Measurements from ENCODE around the gene TEAD2.
"Not testable (repeated sequence)": the region's sequence is repeated elsewhere in the genome, so short reads cannot be mapped to it uniquely, and the experiment has no call there.

TEAD2 gene

DNA sequence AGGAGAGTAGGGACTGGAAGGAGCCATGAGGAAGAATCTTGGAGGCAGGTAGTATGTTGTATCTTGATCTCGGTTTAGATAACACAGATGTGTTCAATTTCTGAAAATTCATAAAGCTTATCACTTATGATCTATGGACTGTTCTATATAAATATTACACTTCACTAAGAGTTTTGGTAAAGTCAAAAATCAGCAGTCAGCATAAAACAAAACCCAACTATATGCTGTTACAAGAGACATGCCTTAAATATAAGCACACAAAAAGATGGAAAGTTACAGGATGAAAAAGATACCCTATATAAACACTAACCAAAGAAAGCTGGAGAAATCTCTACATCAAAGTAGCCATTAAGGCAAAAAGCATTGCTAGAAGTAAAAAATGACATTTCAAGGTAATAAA is 21.4 kb upstream of the TEAD2 start:
- no peak for DNase-seq

DNA sequence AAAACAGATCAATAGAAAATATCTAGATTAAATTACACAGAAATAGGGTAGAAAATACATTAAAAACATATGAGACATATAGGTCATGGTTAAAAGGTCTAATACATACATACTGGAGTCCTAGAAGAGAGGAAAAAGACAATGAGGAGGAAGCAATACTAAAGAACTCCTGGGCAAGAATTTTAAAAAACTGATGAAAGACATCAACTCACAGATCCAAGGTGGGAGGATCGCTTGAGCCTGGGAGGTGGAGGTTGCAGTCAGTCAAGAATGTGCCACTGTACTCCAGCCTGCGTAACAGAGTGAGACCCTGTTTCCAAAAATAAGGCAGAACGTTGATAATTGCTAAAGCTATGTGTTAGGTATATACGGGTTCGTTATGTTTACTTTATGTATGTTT is 20.4 kb upstream of the TEAD2 start:
- no peak for DNase-seq

DNA sequence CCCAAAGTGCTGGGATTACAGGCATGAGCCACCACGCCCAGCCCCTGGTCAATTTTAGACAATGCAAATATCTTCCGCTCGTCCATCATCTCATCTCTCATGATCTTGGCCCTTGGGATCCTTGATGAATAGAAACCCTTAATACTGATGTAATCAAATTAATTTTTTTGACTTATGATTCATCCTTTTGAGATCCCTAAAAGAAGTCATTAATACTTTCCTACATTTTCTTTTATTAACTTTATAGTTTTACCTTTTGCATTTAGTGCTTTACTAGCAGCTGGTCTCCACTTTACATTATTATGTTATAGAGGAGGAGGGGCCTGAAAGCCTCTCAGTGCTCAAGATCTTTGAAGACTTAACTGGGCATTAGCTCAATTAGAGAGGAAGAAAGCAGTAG is 18.2 kb upstream of the TEAD2 start:
- DNase-seq, result no peak

DNA sequence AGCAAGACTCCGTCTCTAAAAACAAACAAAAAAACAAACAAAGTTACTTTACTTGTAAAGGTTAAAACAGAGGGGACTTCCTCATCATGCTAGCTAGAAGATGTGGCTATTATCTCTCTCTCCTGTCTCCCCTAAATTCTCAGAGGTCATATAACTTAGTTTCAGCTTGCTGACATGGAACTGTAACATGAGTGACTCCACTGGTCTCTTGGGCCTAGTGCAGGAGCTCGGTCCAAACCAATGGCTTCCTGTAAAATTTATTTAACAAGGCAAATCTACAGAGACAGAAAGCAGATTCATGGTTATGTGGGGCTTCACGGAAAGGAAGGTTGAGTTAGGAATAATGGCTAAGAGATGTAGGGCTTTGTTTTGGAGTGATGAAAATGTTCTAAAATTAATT is 16.3 kb upstream of the TEAD2 start:
- DNase-seq, result no peak

DNA sequence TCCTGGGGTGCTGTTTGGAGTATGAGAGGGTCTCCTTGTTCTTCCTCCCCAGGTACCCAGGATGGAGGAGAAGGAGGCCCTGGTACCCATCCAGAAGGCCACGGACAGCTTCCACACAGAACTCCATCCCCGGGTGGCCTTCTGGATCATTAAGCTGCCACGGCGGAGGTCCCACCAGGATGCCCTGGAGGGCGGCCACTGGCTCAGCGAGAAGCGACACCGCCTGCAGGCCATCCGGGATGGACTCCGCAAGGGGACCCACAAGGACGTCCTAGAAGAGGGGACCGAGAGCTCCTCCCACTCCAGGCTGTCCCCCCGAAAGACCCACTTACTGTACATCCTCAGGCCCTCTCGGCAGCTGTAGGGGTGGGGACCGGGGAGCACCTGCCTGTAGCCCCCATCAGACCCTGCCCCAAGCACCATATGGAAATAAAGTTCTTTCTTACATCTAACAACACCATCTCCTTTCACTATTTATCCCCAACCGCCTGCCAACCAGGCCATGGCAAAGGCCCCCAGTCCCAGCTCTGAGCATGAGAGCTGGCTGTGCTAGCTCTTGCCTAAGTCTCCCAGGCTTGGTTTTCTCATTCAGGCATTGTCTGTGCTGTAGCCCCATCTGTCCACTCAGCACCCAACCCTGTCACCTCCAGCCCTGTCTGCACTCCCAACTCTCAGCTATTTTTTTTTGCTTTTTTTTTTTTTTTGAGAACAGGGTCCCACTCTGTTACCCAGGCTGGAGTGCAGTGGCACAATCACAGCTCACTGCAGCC is 12.6 kb upstream of the TEAD2 start:
- DNase-seq, result no peak

DNA sequence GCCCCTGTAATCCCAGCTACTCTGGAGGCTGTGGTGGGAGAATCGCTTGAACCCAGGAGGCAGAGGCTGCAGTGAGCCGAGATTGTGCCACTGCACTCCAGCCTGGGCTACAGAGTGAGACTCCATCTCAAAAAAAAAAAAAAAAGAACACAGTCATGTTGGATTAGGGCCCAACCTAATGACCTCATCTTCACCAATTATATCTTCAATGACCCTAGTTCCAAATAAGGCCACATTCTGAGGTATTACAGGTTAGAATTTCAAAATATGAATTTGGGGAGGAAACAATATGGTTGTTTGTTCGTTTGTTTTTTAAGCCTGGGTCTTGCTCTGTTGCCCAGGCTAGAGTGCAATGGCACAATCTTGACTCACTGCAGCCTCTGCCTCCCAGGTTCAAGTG is 11.0 kb upstream of the TEAD2 start:
- not testable (repeated sequence) for DNase-seq

DNA sequence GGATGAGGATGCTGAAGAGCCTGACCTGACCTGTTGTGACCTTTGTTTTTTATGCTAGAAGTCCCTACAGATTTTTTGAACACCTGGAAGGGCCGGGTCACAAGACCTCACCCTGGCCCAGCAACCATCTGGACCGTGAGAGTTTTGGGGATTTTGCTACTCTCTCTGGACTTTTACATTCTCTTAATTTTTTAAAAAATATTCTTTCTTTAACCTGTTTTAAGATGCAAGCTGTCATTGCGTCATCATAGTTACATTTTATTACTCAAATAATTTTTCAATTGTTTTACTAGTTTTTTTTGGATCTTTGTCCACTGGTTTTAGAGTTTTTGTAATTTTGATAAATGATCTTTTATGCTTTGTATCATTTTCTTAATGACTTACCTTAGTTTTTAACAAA is 9.0 kb upstream of the TEAD2 start:
- DNase-seq, result no peak

DNA sequence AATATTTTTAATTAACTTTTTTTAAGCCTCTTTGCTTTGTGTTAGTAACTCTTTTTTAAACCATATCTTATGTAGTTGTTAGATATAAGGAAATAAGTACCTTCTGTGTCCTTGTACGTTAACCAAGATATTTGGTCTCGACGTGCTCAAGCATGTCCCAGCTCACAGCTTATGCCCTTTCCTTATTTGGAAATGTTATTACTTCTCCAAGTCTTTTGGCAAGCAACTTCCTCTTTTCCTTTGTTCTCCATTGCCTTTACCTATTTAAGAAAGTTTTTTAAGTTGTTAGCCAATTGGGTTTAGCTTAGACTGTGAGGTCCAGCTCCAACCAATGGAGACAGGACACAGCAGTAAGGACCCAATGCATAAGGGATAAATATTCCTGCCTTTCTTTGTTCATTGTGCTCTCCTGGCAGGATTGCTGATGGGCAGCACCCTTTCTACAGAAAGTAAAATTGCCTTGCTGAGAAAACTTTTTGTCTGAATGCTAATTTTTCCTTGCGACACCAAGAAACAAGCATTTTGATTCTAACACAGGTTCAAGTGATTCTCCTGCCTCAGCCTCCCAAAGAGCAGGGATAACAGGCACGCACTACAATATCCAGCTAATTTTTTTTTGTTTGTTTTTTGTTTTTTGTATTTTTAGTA is 6.6 kb upstream of the TEAD2 start:
- no peak for DNase-seq

DNA sequence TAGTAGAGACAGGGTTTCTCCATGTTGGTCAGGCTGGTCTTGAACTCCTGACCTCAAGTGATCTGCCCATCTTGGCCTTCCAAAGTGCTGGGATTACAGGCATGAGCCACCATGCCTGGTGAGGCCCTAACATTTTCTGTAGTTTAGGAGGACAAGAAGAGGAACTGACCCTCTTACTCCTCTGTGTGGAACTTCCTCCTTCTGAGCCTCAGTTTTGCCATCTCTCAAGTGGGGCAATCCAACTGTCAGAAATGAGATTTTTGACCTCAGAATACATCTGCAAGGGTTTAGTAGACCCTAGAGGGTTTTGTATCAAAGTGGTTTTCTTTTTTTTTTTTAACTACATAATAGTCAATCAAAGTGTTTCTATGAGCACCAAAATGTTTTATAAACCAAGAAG is 3.9 kb upstream of the TEAD2 start:
- no peak for DNase-seq

DNA sequence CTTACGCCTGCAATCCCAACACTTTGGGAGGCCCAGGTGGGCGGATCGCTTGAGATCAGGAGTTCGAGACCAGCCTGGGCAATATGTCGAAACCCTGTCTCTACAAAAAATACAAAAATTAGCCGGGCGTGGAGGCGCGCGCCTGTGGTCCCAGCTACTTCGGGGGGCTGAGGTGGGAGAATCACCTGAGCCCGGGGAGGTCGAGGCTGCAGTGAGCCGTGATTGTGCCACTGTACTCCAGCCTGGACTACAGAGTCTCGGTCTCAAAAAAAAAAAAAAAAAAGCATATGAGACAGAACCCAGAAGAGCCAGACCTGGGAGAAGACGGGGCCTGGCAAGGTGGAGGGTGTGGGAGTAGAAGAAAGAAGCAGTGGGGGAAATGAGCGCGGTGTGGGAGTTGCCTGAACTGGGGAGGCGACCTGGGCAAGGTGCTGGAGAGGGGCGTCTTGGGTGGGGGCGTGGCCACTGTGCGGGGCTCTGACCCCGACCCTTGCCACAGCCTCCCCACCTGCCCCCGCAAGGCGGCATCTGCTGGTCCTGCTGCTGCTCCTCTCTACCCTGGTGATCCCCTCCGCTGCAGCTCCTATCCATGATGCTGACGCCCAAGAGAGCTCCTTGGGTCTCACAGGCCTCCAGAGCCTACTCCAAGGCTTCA is 2.0 kb upstream of the TEAD2 start:
- DNase-seq, result no peak

DNA sequence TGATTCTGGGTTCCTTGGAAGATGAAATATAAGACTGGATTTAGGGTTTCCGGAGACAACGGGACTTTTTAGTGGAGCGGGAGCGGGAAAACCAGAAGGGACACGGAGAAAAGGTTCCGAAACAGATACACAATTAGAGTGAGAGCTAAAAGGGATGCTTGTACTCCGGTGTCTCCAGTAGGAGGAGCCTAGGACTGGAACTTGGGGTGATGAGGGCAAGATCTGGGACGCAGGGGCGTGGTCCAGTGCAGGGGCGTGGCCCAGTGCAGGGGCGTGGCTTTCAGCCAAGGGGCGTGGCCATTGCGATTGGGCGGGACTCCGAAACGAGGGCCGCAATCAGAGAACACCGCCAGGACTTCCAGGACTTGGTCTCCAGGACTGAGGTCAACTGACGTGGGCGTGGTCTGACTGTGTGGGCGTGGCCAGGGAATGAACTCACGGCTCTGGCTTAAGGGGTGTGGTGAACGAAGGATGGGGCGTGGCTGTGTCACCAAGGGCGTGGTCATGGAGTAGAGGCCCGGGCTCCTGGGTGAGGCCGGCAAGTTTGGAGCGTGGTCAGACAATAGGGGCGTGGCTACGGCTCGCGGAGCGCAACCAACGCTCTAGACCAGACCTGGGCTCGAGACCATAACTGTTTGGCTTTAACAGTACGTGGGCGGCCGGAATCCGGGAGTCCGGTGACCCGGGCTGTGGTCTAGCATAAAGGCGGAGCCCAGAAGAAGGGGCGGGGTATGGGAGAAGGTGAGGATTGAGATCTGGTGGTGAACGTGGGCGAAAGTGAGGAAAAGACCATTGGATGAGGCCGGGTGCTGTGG is 1.3 kb upstream of the TEAD2 start, which contains the start of gene DKKL1:
Gene DKKL1 (plus strand): TSS at position 610 of the 815 bp plus-strand sequence. CDS start 122 bp downstream, at position 732.
- no peak for DNase-seq

DNA sequence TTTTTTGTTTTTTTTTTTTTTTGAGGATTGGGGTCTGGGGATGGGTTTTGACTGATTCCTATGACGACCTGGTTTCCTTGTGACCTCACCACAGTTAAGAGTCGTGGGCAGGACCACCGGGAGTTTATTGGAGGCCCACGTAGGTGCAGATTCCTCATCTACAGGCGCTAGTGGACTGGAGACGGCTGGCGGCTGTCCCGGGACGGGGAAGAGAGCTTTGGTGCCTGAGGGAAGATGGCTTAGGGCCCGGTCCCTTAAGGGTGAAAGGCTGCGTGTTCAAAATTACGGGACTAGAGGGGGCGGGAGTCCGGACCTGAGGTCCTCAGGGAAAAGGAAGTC is 682 bp upstream of the TEAD2 start:
- no peak for DNase-seq

DNA sequence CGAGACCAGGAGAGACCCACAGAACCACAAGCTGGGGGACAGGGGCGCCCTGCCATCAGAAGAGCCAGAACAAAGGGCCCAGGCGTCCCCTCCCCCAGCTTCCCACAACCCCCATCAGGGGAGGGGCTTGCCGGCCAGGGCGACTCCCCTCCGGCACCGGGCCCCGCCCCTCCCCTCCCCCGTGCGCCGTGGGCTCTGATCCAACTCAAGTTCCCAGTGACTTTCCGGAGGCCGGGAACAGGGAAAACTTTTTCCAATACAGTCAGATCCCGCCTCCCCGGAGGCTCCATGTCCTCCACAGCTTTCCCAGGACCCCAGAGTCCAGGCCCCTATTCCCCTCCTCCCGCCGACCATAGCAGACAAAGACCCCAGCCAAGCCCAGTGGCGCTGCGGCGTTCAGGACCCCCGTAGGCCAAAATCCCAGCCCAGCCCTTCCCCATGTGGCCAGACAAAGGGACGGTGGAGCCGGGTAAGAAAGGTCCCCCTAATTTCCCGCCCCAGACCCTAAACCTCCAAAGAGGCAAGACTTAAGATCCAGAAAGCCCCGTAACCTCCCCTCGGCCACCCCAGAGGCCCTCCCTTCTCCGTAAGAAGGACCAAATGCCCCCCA is 673 bp downstream of the TEAD2 start:
- no peak for DNase-seq

DNA sequence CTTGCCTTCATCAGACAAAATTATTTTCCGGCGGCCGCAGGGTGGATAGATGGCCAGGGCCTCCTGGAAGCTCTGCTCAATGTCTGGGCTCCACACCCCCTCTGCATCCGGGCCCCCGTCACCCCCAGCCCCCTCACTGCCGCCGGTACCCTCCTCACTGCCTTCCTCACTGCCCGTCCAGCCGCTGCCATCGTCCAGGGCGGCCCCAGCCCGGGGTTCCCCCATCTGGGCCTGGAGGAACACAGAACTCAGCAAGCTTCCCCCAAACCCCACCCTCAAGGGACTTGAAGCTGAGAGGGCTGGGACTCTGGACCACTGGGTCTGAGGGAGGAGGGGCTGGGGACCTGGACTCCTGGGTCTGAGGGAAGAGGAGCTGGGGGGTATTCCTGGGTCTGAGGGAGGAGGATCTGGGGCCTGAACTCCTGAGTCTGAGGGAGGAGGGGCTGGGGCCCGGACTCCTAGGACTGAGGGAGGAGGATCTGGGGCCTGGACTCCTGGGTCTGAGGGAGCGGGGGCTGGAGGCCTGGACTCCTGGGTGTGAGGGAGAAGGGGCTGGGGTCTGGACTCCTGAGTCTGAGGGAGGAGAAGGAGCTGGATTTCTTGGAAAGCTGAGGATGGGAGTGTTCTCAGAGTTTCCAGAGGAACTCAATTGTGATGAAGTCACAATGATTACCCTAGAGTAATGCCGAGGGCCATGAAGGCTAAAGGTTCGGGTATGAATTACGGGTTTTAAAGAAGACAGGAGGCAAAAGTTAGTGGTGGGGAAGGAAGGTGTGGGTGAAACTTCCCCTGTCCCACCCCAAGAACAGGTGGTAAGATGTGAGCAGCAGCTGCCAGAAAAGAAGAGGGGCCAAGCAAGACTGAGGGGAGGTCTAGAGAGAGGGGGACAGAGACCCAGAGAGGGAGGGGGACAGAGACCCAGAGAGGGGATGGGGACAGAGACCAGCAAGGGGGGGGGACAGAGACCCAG is 2.1 kb downstream of the TEAD2 start:
- DNase-seq, result no peak

DNA sequence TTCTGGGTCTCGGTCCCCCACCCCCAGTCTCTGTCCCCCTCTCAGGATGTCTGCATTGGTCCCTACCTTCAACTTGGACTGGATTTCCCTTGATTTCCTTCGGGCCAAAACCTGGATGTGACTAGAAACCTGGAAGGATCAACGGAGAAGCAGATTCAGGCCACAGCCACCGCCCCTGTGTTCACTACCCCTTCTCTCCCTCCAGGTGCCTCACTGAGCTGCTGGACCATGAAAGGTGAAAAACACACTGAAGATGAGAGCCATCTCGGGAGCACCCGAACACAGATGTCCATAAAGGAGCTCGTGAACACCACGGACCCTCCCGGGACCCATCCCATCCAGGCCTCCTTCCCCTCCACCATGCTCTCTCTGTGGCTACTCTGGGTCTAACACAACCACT is 5.0 kb downstream of the TEAD2 start:
- no peak for DNase-seq

DNA sequence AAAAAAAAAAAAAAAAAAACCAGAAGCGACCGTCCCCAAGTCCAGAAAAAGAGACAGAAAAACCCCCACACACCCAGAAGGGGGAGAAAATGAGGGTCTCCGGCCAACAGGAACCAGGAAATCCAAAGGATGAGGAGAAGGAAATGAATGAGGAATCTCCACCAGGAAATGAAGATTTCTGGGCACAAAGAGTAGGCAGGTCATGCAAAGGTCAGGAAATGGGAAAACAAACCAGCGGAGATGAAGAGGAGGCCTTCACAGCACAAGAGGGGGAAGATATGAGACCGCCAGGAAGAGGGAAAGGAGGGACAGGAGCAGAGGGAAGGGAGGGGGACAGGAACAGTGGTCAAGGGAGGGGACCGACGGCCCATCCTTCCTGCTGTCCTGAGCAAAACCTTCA is 5.8 kb downstream of the TEAD2 start:
- DNase-seq, result no peak

DNA sequence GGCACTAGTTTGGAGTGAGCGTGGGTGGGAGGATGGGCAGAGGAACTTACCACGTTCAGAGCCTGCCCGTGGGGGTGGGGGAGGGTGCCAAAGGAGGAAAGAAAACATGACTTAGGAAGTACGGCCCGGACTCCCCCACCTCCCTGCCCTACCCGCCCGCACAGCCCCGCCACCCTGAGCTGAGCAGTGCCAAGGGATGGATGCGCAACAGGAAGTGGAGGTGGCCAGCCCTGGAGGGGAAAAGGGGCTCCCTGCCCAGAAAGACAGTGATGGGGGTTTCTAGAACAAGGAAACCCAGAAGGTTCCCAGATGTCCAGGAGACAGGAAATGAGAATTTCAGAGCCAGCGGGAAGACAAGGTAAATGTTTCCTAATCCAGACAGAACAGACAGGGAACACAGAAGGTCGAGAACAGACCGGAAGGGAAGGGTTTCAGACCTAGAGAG is 6.3 kb downstream of the TEAD2 start:
- no peak for DNase-seq

DNA sequence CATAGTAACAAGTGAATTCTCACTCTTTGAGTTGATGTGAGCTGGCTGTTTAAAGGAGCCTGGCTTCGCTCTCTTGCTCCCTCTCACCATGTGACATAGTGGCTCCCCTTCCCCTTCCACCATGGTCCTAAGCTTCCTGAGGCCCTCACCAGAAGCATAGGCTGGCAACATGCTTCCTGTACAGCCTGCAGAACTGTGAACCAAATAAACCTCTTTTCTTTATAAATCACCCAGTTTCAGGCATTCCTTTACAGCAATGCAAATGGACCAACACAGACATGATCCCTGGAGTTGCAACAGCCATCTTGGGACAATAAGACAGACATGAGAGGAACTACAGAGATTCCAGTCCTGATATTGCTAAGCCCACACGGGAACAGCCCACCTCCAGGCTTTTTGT is 12.6 kb downstream of the TEAD2 start:
- DNase-seq, result no peak

DNA sequence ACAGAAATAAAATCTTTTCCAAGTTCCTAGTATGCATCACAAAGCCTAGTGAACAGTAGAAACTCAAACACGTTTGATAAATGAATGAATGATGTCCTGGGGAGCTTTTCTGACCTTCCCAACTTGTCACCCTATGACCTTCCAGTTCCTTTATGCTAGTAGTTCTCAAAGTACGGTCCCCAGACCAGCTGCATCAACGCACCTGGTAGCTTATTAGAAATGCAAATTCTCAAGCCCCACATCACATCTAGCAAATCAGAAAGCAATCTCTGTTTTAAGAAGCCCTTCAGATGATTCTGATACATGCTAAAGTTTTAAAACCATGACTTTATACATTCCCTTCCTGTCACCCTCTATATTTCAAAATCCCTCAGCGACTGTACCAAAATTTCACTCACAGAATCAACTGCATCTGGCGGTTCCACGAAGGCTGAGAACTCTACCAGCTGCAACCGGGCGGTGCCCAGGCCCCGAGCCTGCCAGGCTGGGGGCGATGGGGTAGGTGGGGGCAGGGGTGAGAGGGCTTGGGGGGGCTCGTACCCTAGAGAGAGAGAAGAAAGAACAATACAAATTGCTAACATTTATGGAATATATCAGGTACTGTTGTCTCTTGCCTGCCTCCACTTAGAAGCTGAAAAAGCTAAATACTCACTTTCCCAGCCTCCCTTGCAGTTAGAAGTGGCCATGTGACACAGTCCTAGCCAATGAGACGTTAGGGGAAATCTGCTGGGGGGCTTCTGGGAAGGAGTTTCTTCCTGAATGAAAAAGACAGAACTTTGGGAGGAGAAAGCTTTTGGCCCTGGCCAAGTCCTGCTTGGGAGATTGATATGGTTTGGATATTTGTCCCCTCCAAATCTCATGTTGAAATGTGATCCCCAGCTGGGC is 13.7 kb downstream of the TEAD2 start:
- DNase-seq, result no peak

DNA sequence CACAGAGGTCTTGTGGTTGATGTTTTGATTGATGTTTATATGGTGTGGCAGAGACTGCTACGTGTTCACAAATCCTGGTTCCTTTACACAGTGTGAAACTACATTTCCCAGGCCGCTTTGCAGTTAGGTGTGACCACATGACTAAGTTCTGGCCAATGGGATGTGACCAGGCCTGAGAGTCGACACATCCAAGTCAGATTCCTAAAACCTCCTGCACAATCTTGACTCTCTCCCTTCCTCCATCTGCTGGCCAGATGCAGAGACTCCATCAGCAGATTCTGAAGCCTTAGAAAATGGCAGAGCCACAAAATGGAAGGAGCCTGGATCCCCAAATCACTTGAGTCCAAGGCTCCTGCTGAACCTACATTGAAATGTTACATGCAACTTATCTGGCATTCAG is 14.4 kb downstream of the TEAD2 start:
- DNase-seq, result no peak

DNA sequence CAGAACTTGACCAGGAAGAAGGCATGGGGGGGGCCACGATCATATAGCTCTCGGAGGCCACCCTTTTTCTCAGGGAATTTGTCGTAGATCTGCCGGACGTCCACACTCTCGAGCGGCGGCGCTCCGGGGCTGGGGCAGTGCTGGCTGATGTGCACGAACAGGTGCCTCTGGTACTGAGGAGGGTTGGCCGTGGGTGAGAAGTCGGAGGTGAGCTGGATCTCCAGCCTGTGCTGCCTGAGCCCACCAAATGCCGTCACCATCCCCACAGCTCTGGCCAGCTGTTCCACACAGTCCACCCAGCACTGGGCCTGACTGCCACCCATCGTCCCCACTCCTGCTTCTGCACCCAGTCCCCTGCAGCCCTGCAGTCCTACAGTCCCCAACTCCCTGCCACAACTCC is 15.0 kb downstream of the TEAD2 start:
- no peak for DNase-seq
